AG08396 (cell line): ENCODE measurements around the gene ABHD17C.

ENCODE experiments used
- DNase-seq: peaks from one replicate; pipeline ENCODE4 v3.0.0; 2012; ENCODE audit warnings: low spot score, mixed read lengths

The ABHD17C gene

DNA sequence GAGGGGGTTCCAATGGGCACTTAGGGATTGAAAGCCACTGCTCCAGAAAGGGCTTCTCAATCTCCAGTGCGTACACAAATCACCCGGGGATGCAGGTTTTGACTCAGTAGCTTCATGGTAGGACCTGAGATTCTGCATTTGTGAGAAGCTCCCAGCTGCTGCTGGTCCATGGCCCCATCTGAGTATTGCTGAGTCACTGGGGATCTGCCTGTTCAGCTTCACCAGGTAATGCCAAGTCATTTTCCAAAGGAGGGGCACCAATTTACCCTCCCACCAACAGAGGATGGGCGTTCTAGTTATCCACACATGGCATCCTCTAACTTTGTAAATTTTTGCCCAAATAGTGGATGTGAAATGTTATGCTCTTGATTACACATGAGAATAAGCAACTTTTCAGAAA is 71.2 kb downstream of the ABHD17C start:
- DNase-seq: no peak

GRCh38 chr15:80768158-80768557 is 73.0 kb downstream of the ABHD17C start:
- DNase-seq: no peak

DNA sequence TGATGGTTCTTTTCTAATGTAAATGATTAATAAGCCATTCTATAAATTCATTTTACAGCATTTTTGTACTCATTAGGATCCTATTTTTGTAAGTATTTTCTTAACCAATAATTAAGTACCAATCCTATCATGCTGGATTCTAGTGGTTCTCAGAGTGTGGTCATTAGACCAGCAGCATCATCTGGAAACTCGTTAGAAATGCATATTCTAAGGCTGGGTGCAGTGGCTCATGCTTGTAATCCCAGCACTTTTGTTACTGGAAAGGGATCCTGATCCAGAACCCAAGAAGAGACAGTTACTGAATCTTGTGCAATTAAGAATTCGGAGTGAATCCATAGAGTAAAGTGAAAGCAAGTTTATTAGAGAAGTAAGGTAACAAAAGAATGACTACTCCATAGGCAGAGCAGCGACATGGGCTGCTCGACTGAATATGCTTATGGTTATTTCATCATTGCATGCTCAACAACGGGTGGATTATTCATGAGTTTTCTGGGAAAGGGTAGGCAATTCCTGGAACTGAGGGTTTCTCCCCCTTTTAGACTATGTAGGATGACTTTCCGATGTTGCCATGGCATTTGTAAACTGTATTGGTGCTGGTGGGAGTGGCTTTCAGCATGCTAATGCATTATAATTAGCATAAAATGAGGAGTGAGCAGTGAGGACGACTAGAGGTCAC is 74.2 kb downstream of the ABHD17C start:
- DNase-seq: no peak

DNA sequence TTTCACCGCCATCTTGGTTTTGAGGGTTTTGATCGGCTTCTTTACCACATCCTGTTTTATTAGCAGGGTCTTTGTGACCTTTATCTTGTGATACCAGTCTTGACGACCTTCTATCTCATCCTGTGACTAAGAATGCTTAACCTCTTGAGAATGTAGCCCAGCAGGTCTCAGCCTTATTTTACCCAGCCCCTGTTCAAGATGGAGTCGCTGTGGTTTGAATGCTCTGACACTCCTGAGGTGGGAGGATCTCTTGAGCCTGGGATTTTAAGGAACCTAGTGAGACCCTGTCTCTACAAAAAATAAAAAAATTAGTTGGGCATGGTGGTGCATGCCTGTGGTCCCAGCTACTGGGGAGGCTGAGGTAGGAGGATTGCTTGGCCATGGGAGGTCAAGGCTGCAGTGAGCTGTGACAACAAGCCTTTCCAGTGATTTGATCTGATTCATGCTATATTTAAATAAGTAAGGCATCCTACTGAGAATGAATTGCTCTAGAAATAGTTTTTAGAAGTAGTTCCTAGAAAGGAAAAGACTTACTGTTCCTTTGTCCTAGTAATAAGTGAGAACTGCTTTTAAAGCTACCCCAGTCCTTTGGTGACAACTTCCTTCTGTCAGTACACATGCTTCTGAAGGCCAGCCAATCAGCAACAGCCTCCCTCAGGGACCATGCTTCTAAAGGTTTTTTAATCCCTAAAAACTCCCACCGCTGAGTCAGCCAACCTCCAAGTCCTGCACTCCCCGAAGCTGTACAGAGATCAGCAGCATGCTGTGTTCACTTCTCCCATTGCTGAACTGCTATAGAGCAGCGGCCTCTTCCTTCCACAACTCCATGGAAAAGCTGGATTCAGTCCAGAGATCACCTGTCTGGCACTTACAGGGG is 75.0 kb downstream of the ABHD17C start:
- no peak for DNase-seq

GRCh38 chr15:80773122-80773551 is 78.0 kb downstream of the ABHD17C start:
- no peak for DNase-seq

DNA sequence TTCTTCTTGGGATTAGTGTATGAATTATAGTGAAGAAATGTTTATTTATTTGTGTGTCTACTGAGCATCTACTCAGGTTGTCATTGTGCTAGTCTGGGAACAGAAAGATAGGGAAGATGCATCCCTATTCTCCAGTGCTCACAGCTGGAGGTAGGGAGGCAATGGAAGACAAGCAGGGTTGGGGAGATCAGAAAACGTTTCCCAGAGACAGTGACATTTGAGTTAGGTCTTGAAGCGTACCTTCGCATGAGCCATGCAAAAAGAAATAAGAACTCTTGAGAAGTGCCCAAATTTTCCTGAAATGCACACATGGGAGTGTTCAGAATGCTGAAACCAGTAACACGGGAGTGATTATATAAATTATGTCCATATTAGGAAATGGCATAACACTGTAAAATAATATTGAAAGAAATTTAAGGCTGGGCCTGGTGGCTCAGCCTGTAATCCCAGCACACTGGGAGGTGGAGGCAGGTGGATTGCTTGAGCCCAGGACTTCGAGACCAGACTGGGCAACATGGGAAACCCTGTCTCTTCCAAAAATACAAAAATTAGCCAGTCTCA is 78.8 kb downstream of the ABHD17C start:
- no peak for DNase-seq

GRCh38 chr15:80774486-80774885 is 79.4 kb downstream of the ABHD17C start:
- DNase-seq: no peak

- no peak for DNase-seq
Measured at GRCh38 chr15:80775338-80775737, 80.2 kb downstream of the ABHD17C start.

GRCh38 chr15:80776420-80777045 is 81.4 kb downstream of the ABHD17C start:
- DNase-seq: peak; percentile 78

DNA sequence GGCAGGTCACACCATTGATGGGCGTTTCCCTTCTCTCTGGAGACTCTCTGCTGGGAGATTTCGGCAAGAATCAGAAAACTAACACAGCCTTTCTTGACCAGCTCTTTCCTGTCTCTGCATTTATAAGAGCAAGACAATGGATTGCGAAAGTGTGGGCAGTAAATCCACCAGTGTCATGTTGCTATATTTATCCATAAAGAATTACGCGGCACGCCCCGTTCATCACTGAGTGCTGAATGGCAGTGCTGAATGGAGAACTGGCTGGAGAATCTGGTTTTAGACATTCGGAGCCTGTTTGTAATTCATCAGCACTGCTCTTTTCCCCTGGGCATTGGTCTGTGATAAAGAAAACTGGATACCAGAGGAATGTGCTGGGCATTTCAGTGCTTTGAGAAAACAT is 82.0 kb downstream of the ABHD17C start:
- peak; percentile 73 for DNase-seq

GRCh38 chr15:80777826-80778620 is 82.9 kb downstream of the ABHD17C start:
- DNase-seq: no peak

GRCh38 chr15:80778621-80778963 is 83.5 kb downstream of the ABHD17C start:
- DNase-seq: no peak

GRCh38 chr15:80778964-80779657 is 84.0 kb downstream of the ABHD17C start, which contains the start of gene CEMIP:
CEMIP (plus strand) TSS chr15:80779370; CDS start chr15:80873880, 94,510 bp downstream.
- DNase-seq: peak; percentile 92

- peak; percentile 62 for DNase-seq
Measured at GRCh38 chr15:80779658-80780415, 84.7 kb downstream of the ABHD17C start.

GRCh38 chr15:80780416-80781221 is 85.5 kb downstream of the ABHD17C start:
- peak; percentile 77 for DNase-seq

GRCh38 chr15:80783260-80783659 is 88.2 kb downstream of the ABHD17C start:
- DNase-seq: no peak

DNA sequence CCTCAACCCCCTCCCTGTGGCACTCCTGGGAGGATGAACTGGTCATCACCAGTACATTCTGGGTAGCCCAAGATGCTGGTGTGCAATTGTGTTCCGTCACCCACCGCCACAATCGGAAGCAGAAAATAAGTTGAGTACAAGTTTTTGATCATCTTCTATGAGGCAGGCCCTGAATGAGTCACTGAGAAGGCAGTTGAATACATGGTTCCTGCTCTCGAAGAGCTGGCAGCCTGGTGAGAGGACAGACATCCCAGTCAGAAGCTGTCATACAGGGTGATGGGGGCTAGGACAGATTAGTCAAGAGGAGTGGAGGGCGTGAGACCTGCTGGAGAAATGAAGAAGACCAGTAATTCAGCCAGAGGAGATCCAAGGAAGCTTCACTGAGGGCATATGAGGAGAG is 90.2 kb downstream of the ABHD17C start:
- peak; percentile 47 for DNase-seq

DNA sequence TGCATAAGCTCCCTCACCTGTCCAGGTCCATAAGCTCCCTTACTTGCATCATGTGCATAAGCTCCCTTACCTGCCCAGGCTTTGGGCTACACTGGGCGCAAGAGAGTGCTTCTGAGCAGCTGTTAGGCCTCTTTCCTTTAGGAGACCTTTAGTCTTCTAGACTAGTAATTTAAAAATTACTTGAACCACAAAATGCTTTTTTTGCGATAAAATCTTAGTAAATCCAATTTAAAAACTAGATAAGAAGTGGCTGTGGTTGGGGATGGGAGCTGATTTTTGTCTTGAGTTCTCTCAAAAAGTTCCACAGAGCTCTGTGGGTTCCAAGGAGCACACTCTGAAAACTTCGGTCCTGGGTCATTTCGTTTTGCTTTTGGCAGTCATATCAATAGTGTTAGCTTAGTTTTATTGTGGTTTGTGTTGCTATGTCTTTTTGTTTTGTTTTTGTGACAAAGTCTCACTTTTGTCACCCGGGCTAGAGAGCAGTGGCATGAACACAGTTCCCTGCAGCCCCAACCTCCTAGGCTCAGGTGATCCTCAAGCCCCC is 90.8 kb downstream of the ABHD17C start:
- DNase-seq: no peak

- no peak for DNase-seq
Measured at GRCh38 chr15:80787316-80787715, 92.2 kb downstream of the ABHD17C start.
